ENCODE measurements around the gene SDK2.

SDK2 gene

DNA sequence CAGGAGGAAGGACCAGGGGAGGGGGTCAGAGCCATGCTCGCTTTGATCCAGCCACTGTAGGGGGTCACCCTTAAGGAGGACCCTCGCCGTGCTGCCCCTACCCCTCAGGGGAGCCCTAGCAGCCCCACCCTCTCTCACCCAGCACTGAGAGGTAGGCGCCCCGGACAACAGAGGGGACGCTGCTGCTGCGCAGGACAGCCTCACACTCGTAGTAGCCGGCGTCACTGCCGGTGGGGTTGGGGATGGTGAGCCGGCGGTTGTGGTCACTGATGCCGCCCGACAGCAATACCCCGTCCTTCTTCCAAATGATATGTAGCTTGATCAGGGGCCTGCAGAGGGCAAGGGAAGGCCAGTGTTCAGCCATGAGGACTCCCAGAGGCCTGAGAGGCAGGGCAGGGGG, 206.4 kb downstream of the SDK2 start:
- DNase-seq, result no peak

GRCh38 chr17:73436954-73437353, 207.3 kb downstream of the SDK2 start:
- no peak for DNase-seq

- DNase-seq, result no peak
These were observed 208.8 kb downstream of the SDK2 start for GRCh38 chr17:73435412-73435811.

GRCh38 chr17:73434154-73434553, 210.1 kb downstream of the SDK2 start:
- no peak for DNase-seq

GRCh38 chr17:73433501-73433900, 210.7 kb downstream of the SDK2 start:
- DNase-seq, result no peak

DNA sequence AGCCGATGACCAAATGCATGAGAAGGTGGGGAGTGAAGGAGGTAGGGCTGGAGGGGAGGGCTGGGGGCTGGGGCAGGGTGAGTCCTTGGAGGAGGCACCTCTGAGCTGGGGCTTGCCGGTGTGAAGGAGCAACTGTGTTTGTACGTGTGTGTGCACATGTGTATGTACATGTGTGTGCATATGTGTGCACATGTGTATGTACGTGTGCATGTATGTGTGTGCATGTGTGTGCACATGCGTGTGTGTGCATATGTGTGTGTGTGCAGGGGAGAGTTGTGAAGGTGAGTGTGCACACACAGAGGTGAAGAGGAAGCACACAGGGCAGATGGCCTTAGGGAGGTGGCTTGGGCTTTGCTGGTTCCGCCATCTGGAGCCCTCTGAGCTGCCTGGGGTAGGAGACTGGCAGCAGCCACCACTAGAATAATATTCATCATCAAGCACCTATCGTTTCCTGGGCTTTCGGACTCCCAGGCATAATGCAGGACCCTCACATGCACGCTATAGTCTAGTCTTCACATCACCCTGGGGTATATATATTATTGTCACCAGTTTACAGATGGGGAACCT, 211.5 kb downstream of the SDK2 start:
- no peak for DNase-seq

- no peak for DNase-seq
These were observed 212.6 kb downstream of the SDK2 start for GRCh38 chr17:73431401-73432205.

- no peak for DNase-seq
These were observed 213.4 kb downstream of the SDK2 start for GRCh38 chr17:73430848-73431247.

DNA sequence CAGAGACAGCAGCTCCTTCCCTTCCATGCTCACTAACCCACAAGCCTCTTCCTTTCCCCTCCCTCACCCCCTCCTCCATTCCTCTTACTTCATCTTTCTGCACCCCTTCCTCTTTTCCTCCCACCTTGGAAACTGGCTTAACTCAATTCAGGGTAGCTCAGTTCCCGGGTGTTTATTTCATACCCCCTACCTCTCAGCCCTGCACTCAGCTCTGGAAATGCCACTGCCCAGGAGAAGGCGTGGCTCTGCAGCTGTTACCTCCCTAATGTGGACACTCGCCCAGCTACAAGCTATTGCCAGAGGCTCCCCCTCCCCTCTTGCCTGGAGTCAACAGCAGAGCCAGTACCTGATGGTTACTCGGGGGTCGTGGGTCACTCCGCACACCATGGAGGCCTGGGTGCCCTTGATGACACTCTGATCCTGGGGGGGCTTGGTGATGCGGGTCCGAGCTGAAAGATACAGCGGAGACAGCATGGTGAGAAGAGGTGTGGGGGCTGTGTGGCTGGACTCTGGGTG, 214.0 kb downstream of the SDK2 start:
- no peak for DNase-seq

DNA sequence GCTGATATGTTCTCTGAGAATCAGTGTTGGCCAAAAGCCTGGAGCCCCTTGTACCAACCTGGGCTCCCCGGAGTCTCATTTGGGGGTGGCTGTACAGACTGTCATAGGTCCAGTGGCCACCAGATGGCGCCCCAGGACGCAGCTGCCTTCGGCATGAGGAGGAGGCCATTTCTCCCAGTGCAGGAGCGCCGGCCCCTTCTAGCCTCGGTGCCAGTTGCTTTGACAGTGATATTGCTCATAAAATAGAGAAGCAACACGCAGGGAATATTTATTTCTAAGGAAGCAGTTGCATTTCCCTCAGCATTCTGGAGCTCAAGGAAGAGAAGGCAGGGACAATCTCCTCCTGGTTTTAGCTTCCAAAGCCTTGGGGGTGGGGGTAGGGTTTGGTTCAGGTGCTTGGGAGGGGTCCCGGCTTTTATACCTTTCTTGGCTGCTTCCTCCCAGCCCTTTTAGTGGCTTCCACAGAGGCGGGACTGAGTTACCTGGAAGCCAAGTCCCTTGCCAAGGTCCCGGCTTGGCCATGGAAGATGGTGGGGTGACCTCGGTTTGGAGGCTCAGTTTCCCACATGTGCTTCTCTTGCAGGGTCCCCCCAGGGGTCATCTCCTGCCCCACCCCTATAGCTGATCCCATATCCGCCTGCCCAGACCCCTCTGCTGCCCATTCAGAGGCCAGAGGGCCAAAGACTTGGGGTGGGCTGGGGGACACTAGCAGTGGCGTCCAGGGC, 214.6 kb downstream of the SDK2 start:
- DNase-seq, result peak; percentile 74

GRCh38 chr17:73427198-73427597, 217.0 kb downstream of the SDK2 start:
- no peak for DNase-seq

DNA sequence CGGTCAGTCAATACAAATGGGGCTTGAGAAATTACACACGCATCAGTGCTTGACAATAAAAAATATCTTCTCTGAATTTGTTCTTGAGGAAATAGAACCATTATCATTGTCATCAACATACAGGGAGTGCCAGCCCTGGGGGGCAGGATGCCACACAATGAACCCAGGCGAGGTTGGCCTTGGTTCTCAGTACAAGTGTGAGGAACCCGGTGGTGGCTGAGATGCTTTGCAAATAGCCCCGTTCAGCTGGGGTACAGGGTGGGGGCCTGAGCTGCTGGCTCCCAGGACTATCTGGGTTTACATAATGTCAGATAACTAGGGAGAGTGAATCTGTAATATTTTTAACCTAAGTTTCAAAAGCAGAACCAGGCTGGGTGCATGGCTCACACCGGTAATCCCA, 219.7 kb downstream of the SDK2 start:
- DNase-seq, result no peak

DNA sequence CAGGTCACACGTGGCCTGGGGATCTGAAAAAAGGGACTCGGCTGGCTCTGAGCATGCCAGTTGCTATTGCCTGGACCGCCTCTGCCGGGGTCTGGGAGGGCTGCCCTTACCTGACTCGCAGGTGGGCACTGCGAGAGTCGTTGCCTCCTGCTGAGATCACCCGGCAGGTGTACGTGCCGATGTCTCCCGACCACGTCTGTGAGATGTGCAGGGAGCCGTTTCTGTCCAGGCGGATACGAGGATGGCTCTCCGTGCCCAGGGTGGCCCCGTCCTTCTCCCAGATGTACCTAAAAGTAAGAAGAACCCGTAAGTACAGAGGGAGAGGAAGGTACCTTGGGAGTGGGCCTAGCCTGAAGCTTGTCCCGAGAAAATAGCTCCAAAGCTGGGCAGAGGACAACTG, 220.4 kb downstream of the SDK2 start:
- DNase-seq, result no peak

- no peak for DNase-seq
These were observed 221.0 kb downstream of the SDK2 start for GRCh38 chr17:73423159-73423715.

DNA sequence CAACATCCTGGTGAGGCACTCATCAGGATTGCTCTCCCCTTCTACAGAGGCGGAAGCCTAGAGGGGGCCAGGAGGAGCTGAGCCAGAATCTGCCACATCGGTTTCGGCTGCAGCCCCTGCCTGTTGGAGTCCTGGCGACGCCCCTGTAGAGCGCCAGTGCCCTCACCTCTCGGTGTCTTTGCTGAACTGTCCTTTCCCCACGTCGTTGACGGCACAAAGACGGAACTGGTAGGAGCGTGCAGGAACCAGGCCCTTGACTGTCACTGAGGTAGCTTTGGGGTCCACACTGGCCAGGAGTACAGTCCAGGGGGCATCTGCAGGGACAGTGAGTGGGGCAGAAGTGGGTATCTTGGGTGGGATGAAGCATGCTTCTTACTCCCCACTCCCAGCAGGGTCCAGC, 222.1 kb downstream of the SDK2 start:
- no peak for DNase-seq

DNA sequence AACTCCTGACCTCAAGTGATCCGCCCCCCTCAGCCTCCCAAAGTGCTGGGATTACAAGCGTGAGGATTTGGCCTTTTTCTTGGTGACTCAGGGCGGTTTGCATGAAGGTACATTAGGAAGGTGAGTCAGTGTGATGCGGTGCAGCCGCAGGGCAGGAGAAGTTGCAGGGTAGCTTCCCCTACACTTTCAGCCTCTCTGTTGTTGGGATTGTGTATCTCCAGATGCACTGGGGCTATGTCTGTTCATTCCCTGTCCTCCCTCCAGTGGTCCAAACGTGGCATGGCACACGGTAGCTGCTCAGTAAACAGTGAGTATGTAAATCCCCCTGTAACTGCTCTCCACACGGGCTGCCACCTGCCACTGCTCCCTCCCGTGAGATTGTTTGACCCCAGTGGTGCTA, 223.3 kb downstream of the SDK2 start:
- DNase-seq, result no peak

DNA sequence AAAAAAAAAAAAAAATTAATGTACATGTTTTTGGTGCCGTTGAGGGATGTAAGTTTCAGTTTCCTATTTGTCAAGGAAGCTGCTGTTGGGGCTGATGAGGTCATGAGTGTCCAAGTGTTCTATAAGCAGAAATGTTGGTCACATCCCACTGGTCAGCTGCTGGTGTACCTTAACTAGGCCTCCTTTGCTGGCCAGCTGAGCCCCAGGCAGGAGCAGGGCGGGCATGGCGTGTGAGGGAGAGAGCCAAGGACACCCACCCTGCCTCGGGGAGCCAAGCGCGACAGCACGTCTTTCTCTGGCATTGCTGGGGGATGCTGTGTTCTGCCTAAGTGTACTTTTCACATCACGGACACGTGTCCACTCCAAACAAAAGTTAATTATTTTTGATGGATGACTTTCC, 224.4 kb downstream of the SDK2 start:
- no peak for DNase-seq

DNA sequence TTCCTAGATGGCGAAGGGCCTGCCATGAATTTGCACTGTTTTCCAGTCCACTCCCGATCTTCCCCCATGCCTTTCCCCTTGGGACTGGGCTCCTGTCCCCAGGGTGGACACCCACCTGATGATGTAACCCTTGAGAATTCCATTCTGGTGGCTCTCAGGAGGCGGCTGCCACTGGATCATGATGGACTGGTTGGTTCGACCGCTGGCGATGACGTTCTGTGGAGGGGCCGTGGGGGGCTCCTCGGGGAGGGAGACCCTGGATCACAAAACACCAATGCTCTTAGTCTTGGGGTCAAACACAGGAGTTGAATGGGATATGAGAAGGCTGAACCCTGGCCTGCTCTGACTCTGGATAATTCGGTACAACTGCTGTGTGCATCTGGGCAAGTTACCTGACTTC, 225.2 kb downstream of the SDK2 start:
- no peak for DNase-seq

DNA sequence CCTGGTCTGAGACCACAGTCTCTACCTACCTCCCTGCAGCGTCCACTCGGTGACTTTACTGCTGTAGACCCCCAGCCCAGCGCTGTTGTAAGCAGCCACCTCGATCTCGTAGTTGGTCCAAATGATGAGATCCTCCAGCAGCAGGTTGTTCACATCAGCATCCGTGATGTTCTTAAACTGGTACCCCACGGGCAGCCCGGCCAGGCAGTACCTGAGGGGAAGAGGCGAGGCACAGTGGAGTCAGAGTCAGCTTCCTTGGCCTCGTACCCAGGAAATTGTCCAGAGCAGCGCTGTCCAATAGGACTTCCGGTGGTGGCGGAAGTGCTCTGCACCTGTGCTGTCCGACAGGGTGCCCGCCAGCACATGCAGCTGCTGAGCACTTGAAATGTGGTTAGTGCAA, 228.5 kb downstream of the SDK2 start:
- no peak for DNase-seq

DNA sequence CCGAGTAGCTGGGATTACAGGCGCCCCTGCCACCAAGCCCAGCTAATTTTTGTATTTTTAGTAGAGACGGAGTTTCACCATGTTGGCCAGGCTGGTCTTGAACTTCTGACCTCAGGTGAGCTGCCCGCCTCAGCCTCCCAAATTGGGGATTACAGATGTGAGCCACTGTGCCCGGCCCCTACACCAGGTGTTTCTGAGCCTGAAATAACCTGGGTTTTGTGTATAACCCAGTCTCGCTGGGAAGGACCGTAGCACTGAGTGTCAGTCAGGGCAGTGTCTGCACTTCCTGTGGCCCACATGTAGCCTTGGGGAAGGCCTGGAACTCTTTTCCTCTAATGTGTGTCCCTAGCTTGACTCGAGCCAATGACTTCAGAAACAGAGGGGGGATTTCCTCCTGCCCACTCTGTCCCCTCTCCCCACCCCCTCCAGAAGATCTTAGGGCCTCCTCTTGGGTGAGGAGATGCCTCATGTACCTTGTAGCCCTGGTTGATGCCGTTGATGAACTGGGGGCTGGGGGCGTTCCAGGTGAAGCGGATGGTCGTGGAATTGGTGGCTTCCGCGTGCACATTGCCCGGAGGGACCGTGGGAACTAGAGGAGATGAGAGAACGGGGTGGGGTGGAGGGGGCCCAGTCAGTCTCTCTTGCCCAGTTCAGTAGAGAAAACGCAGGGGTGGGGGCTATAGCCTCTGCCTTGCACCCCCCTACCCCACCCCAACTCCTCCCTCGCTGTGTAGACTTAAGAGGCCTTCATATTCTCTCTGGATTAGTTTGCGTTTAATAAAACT, 229.9 kb downstream of the SDK2 start:
- no peak for DNase-seq

DNA sequence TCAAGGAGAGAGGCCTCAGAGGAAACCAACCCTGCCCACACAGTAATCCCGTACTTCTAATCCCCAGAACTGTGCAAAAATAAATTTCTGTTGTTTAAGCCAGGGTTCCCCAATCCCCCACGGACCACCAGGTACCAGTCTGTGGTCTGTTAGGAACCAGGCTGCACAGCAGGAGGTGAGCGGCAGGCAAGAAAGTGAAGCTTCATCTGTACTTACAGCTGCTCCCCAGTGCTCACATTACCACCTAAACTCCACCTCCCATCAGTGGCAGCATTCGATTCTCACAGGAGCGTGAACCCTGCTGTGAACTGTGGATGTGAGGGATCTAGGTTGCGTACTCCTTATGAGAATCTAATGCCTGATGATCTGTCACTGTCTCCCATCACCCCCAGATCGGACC, 231.3 kb downstream of the SDK2 start:
- no peak for DNase-seq

DNA sequence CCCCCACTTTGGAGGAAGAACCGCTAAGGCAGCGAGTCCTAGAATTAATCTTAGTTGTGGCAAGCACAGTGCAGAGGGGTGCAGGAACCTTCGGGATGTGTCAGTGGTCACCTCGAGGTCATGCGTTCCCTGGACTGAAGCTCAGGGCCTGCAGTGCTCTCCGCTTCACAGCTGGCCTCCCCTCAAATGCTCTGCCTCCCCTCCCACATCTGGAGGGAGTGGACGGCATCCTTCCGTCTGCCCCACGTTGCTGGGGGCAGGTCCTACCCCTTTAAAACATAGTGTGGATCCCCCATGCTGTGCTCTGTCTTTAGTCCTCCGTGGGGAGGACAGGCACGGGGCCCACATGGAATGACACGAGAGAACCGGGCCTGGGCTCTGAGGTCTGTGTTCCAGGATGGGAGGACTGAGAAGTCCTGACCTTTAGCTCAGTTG, 232.9 kb downstream of the SDK2 start:
- no peak for DNase-seq

Data from CD4-positive, alpha-beta T cell treated with Interleukin-17A for 1 hour (primary cell).